SKM-1 treated with dmso at 0.1 percent for 144 hours (cell line): ENCODE measurements around the gene MYO1D.
"Not testable (repeated sequence)": the region's sequence is repeated elsewhere in the genome, so short reads cannot be mapped to it uniquely, and the experiment has no call there.

Source experiments
- DNase-seq: peaks from one replicate; lab custom pipeline; 2025; ENCODE audit not compliant: unreplicated experiment; lab: John Stamatoyannopoulos, UW

Gene MYO1D

GRCh38 chr17:32876417-32877163, at the start of gene MYO1D:
Gene MYO1D (minus strand): TSS chr17:32877124. CDS start chr17:32876872, 252 bp downstream.
- DNase-seq, result no peak

- no peak for DNase-seq
Measured at GRCh38 chr17:32926183-32926582, 49.3 kb upstream of the MYO1D start.

- not testable (repeated sequence) for DNase-seq
Measured at GRCh38 chr17:32923905-32924304, 47.0 kb upstream of the MYO1D start.

GRCh38 chr17:32921017-32921416, 44.1 kb upstream of the MYO1D start:
- no peak for DNase-seq

- no peak for DNase-seq
Measured at GRCh38 chr17:32920293-32920692, 43.4 kb upstream of the MYO1D start.

- not testable (repeated sequence) for DNase-seq
Measured at GRCh38 chr17:32919876-32920275, 43.0 kb upstream of the MYO1D start.

- DNase-seq, result no peak
Measured at GRCh38 chr17:32917842-32918241, 40.9 kb upstream of the MYO1D start.

GRCh38 chr17:32917081-32917480, 40.2 kb upstream of the MYO1D start:
- DNase-seq, result no peak

GRCh38 chr17:32916134-32916533, 39.2 kb upstream of the MYO1D start:
- no peak for DNase-seq

- DNase-seq, result no peak
Measured at GRCh38 chr17:32915245-32915644, 38.3 kb upstream of the MYO1D start.

GRCh38 chr17:32914181-32914580, 37.3 kb upstream of the MYO1D start:
- DNase-seq, result no peak

GRCh38 chr17:32913593-32913992, 36.7 kb upstream of the MYO1D start:
- no peak for DNase-seq

GRCh38 chr17:32912218-32912897, 35.4 kb upstream of the MYO1D start:
- DNase-seq, result no peak

GRCh38 chr17:32910769-32911168, 33.8 kb upstream of the MYO1D start:
- no peak for DNase-seq

- DNase-seq, result peak; percentile 75
Measured at GRCh38 chr17:32909787-32910369, 33.0 kb upstream of the MYO1D start.

- DNase-seq, result no peak
Measured at GRCh38 chr17:32907583-32907982, 30.7 kb upstream of the MYO1D start.

GRCh38 chr17:32904891-32905290, 28.0 kb upstream of the MYO1D start:
- no peak for DNase-seq

- DNase-seq, result no peak
Measured at GRCh38 chr17:32903774-32904673, 27.1 kb upstream of the MYO1D start.

- DNase-seq, result no peak
Measured at GRCh38 chr17:32901743-32902142, 24.8 kb upstream of the MYO1D start.

- DNase-seq, result no peak
Measured at GRCh38 chr17:32899236-32900013, 22.5 kb upstream of the MYO1D start.
